ENCODE data around the gene UTY. TPM values are rescaled to one million over a fixed set of nuclear protein-coding genes. Genes with fewer than 3 reads are reported as not detected.

Gene UTY
- total RNA-seq, 4 donors from 2014 or later = 0.06 to 48.8 (median 32.9) TPM; not detected in 1

- Histone ChIP-seq H3K27ac (no peak overlapping the region), H3K27me3 (no peaks in the 10 kb centered on the region), H3K4me1 (peaks cover 0 to 5% (median 0%) of the 10 kb centered on the region in 3 donors), H3K4me3 (no peak overlapping the region), H3K9me3 (no peaks in the 10 kb centered on the region), H3K36me3 (peaks cover 0 to 49% (median 0%) of the 10 kb centered on the region in 3 donors)
- DNase-seq = no peak
- intact Hi-C loops (cut with DNase I) = no loop called here
- TF ChIP-seq CTCF (IDR thresholded peaks at IDR 0.05) (no peak), POLR2A (IDR thresholded peaks at IDR 0.05) (no peak)
- WGBS, 2 donors = no CpG with 5 or more reads among the region's 2 CpGs
These were observed 149.2 kb downstream of the UTY start for GRCh38 chrY:13330651-13331050.

- H3K27me3 ChIP-seq = no peaks in the 10 kb centered on the region
- no peak for TF ChIP-seq POLR2A (IDR thresholded peaks at IDR 0.05)
- TF ChIP-seq CTCF (IDR thresholded peaks at IDR 0.05) = no peak
- H3K9me3 ChIP-seq = no peaks in the 10 kb centered on the region
- no peak overlapping the region for H3K27ac ChIP-seq
- DNase-seq = no peak
- peaks cover 0 to 58% (median 0%) of the 10 kb centered on the region in 3 donors for H3K36me3 ChIP-seq
- no peak overlapping the region for H3K4me3 ChIP-seq
- intact Hi-C loops (cut with DNase I) = no loop called here
- no peaks in the 10 kb centered on the region for H3K4me1 ChIP-seq
- 91% methylated on average over 1 of the region's 1 CpG; no CpG with 5 or more reads in 1 of the 2 donors for WGBS, 2 donors
These were observed 166.9 kb downstream of the UTY start for GRCh38 chrY:13312966-13313365.

- Histone ChIP-seq H3K4me3 (no peak overlapping the region), H3K9me3 (no peaks in the 10 kb centered on the region), H3K4me1 (no peaks in the 10 kb centered on the region), H3K27ac (no peak overlapping the region), H3K36me3 (peaks cover 0 to 57% (median 0%) of the 10 kb centered on the region in 3 donors), H3K27me3 (no peaks in the 10 kb centered on the region)
- TF ChIP-seq CTCF (IDR thresholded peaks at IDR 0.05) (no peak), POLR2A (IDR thresholded peaks at IDR 0.05) (no peak)
- intact Hi-C loops (cut with DNase I) = no loop called here
- 78% methylated on average over 2 of the region's 2 CpGs; no CpG with 5 or more reads in 1 of the 2 donors for WGBS, 2 donors
- no peak for DNase-seq
These were observed 171.9 kb downstream of the UTY start for GRCh38 chrY:13307959-13308358.

GRCh38 chrY:13300795-13301194, 179.0 kb downstream of the UTY start:
- no peak overlapping the region for H3K4me3 ChIP-seq
- no peaks in the 10 kb centered on the region for H3K9me3 ChIP-seq
- WGBS, 2 donors = 100% methylated on average over 1 of the region's 4 CpGs; no CpG with 5 or more reads in 1 of the 2 donors
- DNase-seq = no peak
- no peak overlapping the region for H3K27ac ChIP-seq
- no peaks in the 10 kb centered on the region for H3K27me3 ChIP-seq
- peaks cover 0 to 94% (median 0%) of the 10 kb centered on the region in 3 donors for H3K36me3 ChIP-seq
- H3K4me1 ChIP-seq = no peaks in the 10 kb centered on the region
- intact Hi-C loops (cut with DNase I) = no loop called here
- TF ChIP-seq POLR2A (IDR thresholded peaks at IDR 0.05) = no peak
- TF ChIP-seq CTCF (IDR thresholded peaks at IDR 0.05) = no peak

- Histone ChIP-seq H3K9me3 (no peaks in the 10 kb centered on the region), H3K4me3 (no peak overlapping the region), H3K4me1 (no peaks in the 10 kb centered on the region), H3K27me3 (no peaks in the 10 kb centered on the region), H3K27ac (no peak overlapping the region), H3K36me3 (peaks cover 0 to 94% (median 0%) of the 10 kb centered on the region in 3 donors)
- intact Hi-C loops (cut with DNase I) = no loop called here
- TF ChIP-seq CTCF (IDR thresholded peaks at IDR 0.05) (no peak), POLR2A (IDR thresholded peaks at IDR 0.05) (no peak)
- WGBS, 2 donors = 77% methylated on average over 3 of the region's 3 CpGs; no CpG with 5 or more reads in 1 of the 2 donors
- DNase-seq = no peak
These were observed 180.4 kb downstream of the UTY start for GRCh38 chrY:13299411-13299810.
